ENCODE results near the gene STAC3.

- TF ChIP-seq POLR2A (IDR thresholded peaks at IDR 0.05) (no peak), CTCF (IDR thresholded peaks at IDR 0.05) (no peak), POLR2AphosphoS5 (IDR thresholded peaks at IDR 0.05) (no peak)
Measured at GRCh38 chr12:57260366-57260765, 9.4 kb upstream of the STAC3 start.

Data from prostate gland (tissue), 2 donors.